ENCODE data around the gene RMRP.

GRCh38 chr9:35681341-35682002 lies 23.7 kb upstream of the RMRP start:
- no peak for TF ChIP-seq EZH2phosphoT487 (IDR thresholded peaks at IDR 0.05; ENCODE audit: low read depth)
- TF ChIP-seq CTCF (IDR thresholded peaks at IDR 0.05; ENCODE audit: low read depth, low read length): no peak

Measured in OCI-LY3 (cell line).